Myometrial cell (primary cell): ENCODE results near the gene POLK. TPM values are rescaled to one million over a fixed set of nuclear protein-coding genes. Genes with fewer than 3 reads are reported as not detected.

Experiments
- total RNA-seq: library from RNA; depleted of rRNA; stranded (reverse); fragments of >200 nt; gene quantifications from 2 replicates; pipeline ENCODE4 v1.2.3, GENCODE V29; 2015

POLK gene
- 10.4 and 20.7 TPM in 2 replicates for total RNA-seq

GRCh38 chr5:75511435-75512382 is at the start of gene POLK, which contains the start of gene CERT1:
Gene POLK, plus strand, starts transcription at chr5:75511891.
Gene CERT1, minus strand, starts transcription at chr5:75511629. Its CDS starts 422 bp downstream, at chr5:75511207.

DNA sequence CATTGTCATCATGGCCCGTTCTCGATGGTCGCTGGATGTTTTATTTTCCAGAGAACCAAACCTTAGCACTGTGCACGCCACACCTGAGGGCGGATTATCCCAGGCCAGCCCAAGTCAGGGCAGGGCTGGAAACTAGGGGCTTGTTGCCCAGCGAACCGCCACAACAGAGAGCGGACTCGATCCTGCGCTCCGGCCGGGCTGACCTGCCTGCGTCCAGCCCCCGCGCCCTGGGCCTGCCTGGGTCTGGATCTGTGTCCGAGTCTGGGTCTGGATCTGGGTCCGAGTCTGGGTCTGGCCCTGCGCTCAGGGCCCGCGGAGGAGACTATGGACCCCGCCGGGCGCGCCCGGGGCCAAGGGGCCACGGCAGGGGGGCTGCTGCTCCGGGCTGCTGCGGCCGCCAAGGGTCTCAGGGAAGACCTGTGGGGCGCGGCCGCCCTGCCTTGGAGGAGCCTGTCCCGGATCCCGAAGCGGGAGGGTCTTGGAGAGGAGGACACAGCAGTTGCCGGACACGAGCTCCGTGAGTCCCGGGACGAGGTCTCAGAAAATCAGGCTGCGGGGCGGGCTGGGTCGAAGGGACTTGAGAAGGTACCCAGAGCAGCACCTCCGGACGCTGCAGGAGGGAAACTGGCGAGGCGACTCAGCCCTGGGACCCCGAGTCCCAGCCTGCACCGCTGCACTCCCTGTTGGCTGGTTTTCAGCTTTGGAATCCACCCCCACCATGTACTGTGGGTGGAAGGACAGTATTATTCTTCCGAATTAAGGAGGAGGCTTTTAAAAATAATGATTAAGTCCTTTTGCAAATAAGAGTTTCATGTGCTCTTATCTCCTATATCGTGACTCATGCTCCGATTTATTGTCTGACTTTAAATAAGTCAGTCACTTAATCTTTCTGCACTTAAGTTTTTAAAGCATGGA is 99.9 kb downstream of the POLK start, which contains the start of gene ANKDD1B:
Gene ANKDD1B, plus strand, starts transcription at position 143 of the 915 bp plus-strand sequence. Its CDS starts 182 bp downstream, at position 325.

Other genes with a start within 250 kb of the POLK start
- 132 and 155 TPM in 2 replicates for gene HMGCR, start 174.7 kb upstream of the POLK start, total RNA-seq
- gene CERT1, start 262 bp upstream of the POLK start, total RNA-seq = 7.5 and 11.0 TPM in 2 replicates
- 1.2 TPM in 1 of 2 replicates, not detected in the other for gene ANKDD1B, start 99.6 kb downstream of the POLK start, total RNA-seq
- 7.8 and 10.6 TPM in 2 replicates for gene POC5, start 205.5 kb downstream of the POLK start, total RNA-seq